H1 (cell line): ENCODE data around the gene GPHA2. TPM values are rescaled to one million over a fixed set of nuclear protein-coding genes. Genes with fewer than 3 reads are reported as not detected.

ENCODE experiments used
- CHD2 ChIP-seq: IDR thresholded peaks from 2 replicates; pipeline ENCODE4 v1.6.1; 2012; ENCODE audit warnings: low read length, improper control_type of control experiment
- CTBP2 ChIP-seq: IDR thresholded peaks from 2 replicates; pipeline ENCODE4 v1.7.0; 2011; ENCODE audit warnings: borderline replicate concordance, mild to moderate bottlenecking, moderate library complexity, mixed read lengths, low read length; ENCODE audit not compliant: insufficient read depth, insufficient read length
- EP300 ChIP-seq, 2 experiments: IDR thresholded peaks; 1 replicate in 1 of 2; 2 replicates in 1 of 2; pipeline ENCODE4 v1.6.1; 2011 to 2012; ENCODE audit warnings: low read depth in 2 of 2, low read length in 2 of 2, mild to moderate bottlenecking in 2 of 2, borderline replicate concordance in 1 of 2, inconsistent platforms in 1 of 2, moderate library complexity in 1 of 2
- JUND ChIP-seq: IDR thresholded peaks from 2 replicates; pipeline ENCODE4 v1.6.1; 2011; ENCODE audit warnings: mild to moderate bottlenecking, improper control_type of control experiment, low read length
- MAFK ChIP-seq: IDR thresholded peaks from 2 replicates; pipeline ENCODE4 v1.6.1; 2012; ENCODE audit warnings: low read depth, mild to moderate bottlenecking, improper control_type of control experiment, low read length
- SP1 ChIP-seq: IDR thresholded peaks from 2 replicates; pipeline ENCODE4 v1.6.1; 2011; ENCODE audit warnings: low read depth, low read length
- TAF7 ChIP-seq: optimal IDR thresholded peaks from 2 replicates; pipeline ENCODE3; 2011; ENCODE audit warnings: low read depth, mild to moderate bottlenecking, inconsistent platforms, low read length, moderate library complexity, borderline replicate concordance
- TCF12 ChIP-seq: IDR thresholded peaks from 2 replicates; pipeline ENCODE4 v1.6.1; 2011; ENCODE audit warnings: low read depth, mild to moderate bottlenecking, low read length
- polyA plus RNA-seq, 7 experiments: library from polyadenylated mRNA; depleted of rRNA in 3 of 7; stranded (reverse) in 5 of 7; unstranded in 2 of 7; fragments of >200 nt in 5 of 7; fragments of 200-250 nt in 2 of 7; gene quantifications; 1 replicate in 5 of 7; 2 replicates in 1 of 7; 4 replicates in 1 of 7; pipeline versions ENCODE4 v1.2.1 to v1.2.3, GENCODE V29; 2011 to 2013; ENCODE audit warnings: missing spikeins in 2 of 7, mixed read lengths in 2 of 7
- total RNA-seq: library from RNA; stranded (reverse); fragmentation: NEBNext Ultra II Directional; extraction: Animal tissue kit (Norgen Biotek cat#: 25700); gene quantifications from 2 replicates; pipeline ENCODE4 v1.2.1, GENCODE V29; 2021

The GPHA2 gene
- total and polyA plus RNA-seq, 2 of the 8 experiments (the other 6 are each of a cell fraction or from before 2014, with no cell fraction given): 0.97 to 4.4 TPM

DNA sequence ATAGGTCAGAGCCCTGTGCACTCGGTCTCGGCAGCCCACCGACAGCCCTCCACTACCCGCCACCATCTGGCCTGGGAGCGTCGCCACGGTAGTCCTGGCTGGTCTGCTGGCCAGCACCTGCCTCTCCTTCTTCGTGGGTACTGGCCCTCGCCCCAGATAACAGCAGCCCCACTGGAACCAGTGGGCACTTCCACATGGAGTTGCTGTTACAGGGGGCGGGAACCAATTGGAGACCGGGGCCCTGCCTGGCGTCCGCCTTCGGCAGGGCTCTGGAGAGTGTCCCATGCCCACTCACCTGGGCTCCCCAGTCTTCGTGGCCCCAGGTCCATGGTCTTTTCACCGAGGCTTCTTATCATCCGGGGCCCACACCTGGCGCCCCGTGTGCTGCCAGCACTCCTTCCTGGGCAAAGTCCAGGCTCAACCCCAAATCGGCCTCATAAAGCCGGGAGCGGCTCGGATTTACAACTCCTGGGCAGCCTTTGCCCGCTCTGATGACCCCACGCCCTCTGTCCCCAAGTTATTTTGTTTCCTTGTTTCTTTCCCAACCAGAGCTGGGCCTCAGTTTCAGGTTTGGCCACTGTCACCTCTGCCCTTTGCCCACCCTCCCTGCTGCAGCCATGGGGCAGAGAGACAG, 44.4 kb downstream of the GPHA2 start (continued):
- TF ChIP-seq CHD2 (no peak), CTBP2 (no peak), EP300 (IDR thresholded peaks at IDR 0.05; ENCODE audit: borderline replicate concordance in 1 of 2, low read depth in 2 of 2, low read length in 2 of 2) (no peak), MAFK (no peak), TCF12 (no peak), SP1 (no peak), JUND (no peak), TAF7 (no peak)
